PFSK-1 (cell line): ENCODE measurements around the gene GINS2.

Source experiments
- FOXP2 ChIP-seq: optimal IDR thresholded peaks from 2 replicates; pipeline ENCODE3; 2011; ENCODE audit warnings: borderline replicate concordance, control low read depth, inconsistent platforms; ENCODE audit not compliant: insufficient read depth; ENCODE audit errors: extremely low read length, extremely low read depth
- POLR2AphosphoS5 ChIP-seq: IDR thresholded peaks from 2 replicates; pipeline ENCODE4 v1.6.1; 2012; ENCODE audit warnings: low read depth, mild to moderate bottlenecking, control low read depth, low read length, moderate library complexity
- SIN3A ChIP-seq: IDR thresholded peaks from 2 replicates; pipeline ENCODE4 v1.6.1; 2012; ENCODE audit warnings: mild to moderate bottlenecking, low read length, moderate library complexity, borderline replicate concordance; ENCODE audit not compliant: insufficient read depth
- TAF1 ChIP-seq: IDR thresholded peaks from 2 replicates; pipeline ENCODE4 v1.6.1; 2012; ENCODE audit warnings: low read length, control low read depth, borderline replicate concordance; ENCODE audit not compliant: insufficient read depth
- TF ChIP-seq, protein P1 (sequence below), 2 experiments: IDR thresholded peaks; 2 replicates each; pipeline versions ENCODE4 v1.6.1 to v1.8.0; 2011 to 2012; ENCODE audit warnings: low read depth in 2 of 2, low read length in 2 of 2, control low read depth in 1 of 2, inconsistent platforms in 1 of 2, mild to moderate bottlenecking in 1 of 2, moderate library complexity in 1 of 2; ENCODE audit not compliant: insufficient read depth in 1 of 2

- TF ChIP-seq POLR2AphosphoS5: no peak
- TF ChIP-seq, protein P1, sequence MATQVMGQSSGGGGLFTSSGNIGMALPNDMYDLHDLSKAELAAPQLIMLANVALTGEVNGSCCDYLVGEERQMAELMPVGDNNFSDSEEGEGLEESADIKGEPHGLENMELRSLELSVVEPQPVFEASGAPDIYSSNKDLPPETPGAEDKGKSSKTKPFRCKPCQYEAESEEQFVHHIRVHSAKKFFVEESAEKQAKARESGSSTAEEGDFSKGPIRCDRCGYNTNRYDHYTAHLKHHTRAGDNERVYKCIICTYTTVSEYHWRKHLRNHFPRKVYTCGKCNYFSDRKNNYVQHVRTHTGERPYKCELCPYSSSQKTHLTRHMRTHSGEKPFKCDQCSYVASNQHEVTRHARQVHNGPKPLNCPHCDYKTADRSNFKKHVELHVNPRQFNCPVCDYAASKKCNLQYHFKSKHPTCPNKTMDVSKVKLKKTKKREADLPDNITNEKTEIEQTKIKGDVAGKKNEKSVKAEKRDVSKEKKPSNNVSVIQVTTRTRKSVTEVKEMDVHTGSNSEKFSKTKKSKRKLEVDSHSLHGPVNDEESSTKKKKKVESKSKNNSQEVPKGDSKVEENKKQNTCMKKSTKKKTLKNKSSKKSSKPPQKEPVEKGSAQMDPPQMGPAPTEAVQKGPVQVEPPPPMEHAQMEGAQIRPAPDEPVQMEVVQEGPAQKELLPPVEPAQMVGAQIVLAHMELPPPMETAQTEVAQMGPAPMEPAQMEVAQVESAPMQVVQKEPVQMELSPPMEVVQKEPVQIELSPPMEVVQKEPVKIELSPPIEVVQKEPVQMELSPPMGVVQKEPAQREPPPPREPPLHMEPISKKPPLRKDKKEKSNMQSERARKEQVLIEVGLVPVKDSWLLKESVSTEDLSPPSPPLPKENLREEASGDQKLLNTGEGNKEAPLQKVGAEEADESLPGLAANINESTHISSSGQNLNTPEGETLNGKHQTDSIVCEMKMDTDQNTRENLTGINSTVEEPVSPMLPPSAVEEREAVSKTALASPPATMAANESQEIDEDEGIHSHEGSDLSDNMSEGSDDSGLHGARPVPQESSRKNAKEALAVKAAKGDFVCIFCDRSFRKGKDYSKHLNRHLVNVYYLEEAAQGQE (IDR thresholded peaks at IDR 0.05; ENCODE audit: insufficient read depth in 1 of 2, low read depth in 2 of 2, low read length in 2 of 2): no peak
- no peak for TF ChIP-seq TAF1
- TF ChIP-seq SIN3A: no peak
- TF ChIP-seq FOXP2: no peak
Measured at GRCh38 chr16:85724936-85725335, 36.2 kb upstream of the GINS2 start.
